SJCRH30 (cell line): ENCODE results near the gene WLS. TPM values are rescaled to one million over a fixed set of nuclear protein-coding genes. Genes with fewer than 3 reads are reported as not detected.

Experiments used
- DNase-seq, 2 experiments: peaks; one replicate each; pipeline ENCODE4 v3.0.0-alpha.2; 2015 to 2020
- H3K27ac ChIP-seq: fragments of 250-450 bp; sonication (Bioruptor Pico); 2 replicates; pipeline ENCODE4 v1.5.1; 2020; ENCODE audit warnings: mild to moderate bottlenecking, moderate library complexity
- H3K27me3 ChIP-seq: fragments of 250-450 bp; sonication (Bioruptor Pico); 2 replicates; pipeline ENCODE4 v1.5.1; 2020; ENCODE audit warnings: mild to moderate bottlenecking, moderate library complexity
- H3K36me3 ChIP-seq: fragments of 250-450 bp; sonication (Bioruptor Pico); 2 replicates; pipeline ENCODE4 v1.5.1; 2020; ENCODE audit warnings: mild to moderate bottlenecking, moderate library complexity
- H3K4me1 ChIP-seq: fragments of 250-450 bp; sonication (Bioruptor Pico); 2 replicates; pipeline ENCODE4 v1.5.1; 2020; ENCODE audit warnings: mild to moderate bottlenecking, moderate library complexity
- H3K4me3 ChIP-seq: fragments of 250-450 bp; sonication (Bioruptor Pico); 2 replicates; pipeline ENCODE4 v1.5.1; 2020; ENCODE audit warnings: mild to moderate bottlenecking, moderate library complexity
- H3K9me3 ChIP-seq: fragments of 250-450 bp; sonication (Bioruptor Pico); replicated peaks from 2 replicates; pipeline ENCODE4 v1.5.1; 2020; ENCODE audit warnings: mild to moderate bottlenecking, moderate library complexity
- total RNA-seq: library from RNA; depleted of rRNA; stranded (reverse); fragments of >200 nt; shearing (Covaris generic); gene quantifications from 2 replicates; pipeline ENCODE4 v1.2.3, GENCODE V29; 2014

The WLS gene
- total RNA-seq, 1 experiment from 2014 or later, result 43.2 TPM

DNA sequence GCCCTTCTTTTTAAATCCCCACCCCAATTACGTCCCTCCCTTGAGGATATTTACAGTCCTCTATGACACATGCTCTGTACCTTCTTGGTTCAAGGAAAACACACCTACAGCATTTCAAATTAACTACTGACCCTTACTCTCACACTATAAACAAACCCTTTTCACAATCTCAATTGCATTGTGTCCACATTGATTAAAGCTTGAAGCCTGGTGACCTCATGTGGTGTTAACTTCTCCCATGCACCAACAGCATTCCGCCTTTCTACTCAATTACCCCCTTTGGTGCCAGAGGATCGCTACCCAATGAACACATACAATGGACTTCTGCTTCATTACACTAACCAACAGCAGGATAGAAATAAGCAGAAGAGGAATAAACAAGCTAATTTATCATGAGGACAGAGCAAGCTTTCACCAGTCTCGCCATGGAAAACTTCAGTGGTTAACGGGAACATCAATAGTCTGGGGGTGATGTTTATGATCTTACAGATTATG is 15.2 kb downstream of the WLS start:
- Histone ChIP-seq H3K27me3 (no peaks in the 10 kb centered on the region), H3K9me3 (no peaks in the 10 kb centered on the region), H3K4me1 (no peaks in the 10 kb centered on the region), H3K36me3 (no peaks in the 10 kb centered on the region), H3K4me3 (no peak overlapping the region), H3K27ac (no peak overlapping the region)
- no peak for DNase-seq

DNA sequence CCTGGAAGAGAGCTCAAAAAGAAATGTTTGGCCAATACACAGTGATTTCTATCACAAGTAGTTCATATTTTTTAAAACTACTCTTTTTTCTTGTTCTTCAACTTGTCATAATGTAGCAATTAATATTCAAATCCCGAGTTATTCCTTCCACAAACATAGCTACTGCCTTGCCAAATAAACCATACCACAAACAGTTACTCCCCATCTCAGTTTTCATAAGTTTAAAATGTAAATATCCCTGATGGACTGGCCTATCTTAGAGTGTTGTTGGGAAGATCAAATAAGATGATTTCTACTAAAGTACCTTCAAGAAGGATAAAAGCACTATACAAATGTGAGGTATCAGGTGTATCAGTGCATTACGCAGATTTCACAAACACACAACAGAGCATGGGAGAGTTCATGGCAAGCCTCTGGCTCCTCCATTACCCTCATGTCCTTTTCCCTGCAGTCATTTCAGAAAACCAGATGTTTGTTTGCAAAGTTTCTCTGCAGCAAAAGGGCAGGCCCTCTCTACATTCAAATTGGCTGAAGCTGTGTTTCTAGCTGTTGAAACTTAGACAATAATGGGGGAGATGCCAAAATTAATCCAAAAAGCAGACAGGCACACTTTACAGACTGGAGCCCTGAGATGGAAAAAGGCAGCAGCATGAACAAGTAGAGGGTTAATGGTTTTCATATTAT is 16.1 kb downstream of the WLS start:
- H3K36me3 ChIP-seq, result no peaks in the 10 kb centered on the region
- no peaks in the 10 kb centered on the region for H3K27me3 ChIP-seq
- no peak overlapping the region for H3K27ac ChIP-seq
- H3K4me1 ChIP-seq, result no peaks in the 10 kb centered on the region
- no peaks in the 10 kb centered on the region for H3K9me3 ChIP-seq
- DNase-seq, result no peak
- H3K4me3 ChIP-seq, result no peak overlapping the region

DNA sequence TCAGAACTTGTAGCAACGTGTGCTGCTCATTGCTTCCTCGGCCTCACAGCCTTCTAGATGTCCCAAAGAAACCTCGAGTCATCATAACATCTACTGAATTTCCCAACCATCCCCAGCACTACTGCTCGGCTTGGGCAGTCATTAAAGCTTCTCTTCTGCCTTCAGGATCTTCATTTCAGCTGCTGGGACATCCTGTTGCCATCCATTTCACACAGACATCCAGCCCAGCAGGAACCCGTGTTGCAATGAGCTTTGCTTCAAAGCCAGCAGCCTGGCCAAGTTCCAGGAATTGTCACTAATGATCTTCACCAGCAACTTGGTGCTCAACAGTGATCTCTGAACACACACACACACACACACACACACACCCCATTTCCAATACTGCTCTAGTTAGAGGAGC is 18.5 kb downstream of the WLS start:
- Histone ChIP-seq H3K4me1 (no peaks in the 10 kb centered on the region), H3K36me3 (no peaks in the 10 kb centered on the region), H3K4me3 (no peak overlapping the region), H3K27me3 (no peaks in the 10 kb centered on the region), H3K27ac (no peak overlapping the region), H3K9me3 (no peaks in the 10 kb centered on the region)
- peak; percentile 26 to 51 for DNase-seq

DNA sequence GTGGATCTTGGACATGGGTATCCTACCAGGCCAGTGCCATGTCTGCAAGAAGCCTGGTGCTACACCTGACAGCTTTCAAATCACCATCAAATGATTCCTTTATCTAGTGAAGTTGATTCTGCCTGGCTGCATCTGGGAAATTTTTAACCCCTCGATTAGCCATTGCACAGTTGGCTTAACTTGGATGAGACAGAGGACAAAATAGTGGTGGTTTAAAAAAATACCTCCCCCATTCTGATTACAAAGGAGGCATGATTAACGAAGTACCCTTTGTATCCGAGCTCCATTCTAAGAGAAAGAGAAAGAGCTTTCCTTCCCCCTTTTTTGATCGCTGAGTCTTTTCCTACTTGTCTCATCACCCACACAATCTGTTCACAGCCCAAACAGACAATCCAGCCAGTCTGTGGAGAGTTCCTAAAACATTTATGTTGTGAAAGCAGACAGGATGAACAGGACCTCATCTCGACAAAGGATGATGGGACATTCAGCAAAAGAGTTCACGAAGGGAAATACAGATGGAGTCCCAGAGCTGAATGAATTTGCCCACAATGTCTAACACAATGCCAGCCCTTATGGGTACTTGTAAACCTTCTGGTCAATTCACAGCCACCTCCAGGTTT is 20.5 kb downstream of the WLS start:
- no peaks in the 10 kb centered on the region for H3K36me3 ChIP-seq
- H3K4me3 ChIP-seq, result no peak overlapping the region
- no peak for DNase-seq
- no peak overlapping the region for H3K27ac ChIP-seq
- H3K4me1 ChIP-seq, result peaks cover 3% of the 10 kb centered on the region
- H3K27me3 ChIP-seq, result no peaks in the 10 kb centered on the region
- H3K9me3 ChIP-seq, result no peaks in the 10 kb centered on the region

DNA sequence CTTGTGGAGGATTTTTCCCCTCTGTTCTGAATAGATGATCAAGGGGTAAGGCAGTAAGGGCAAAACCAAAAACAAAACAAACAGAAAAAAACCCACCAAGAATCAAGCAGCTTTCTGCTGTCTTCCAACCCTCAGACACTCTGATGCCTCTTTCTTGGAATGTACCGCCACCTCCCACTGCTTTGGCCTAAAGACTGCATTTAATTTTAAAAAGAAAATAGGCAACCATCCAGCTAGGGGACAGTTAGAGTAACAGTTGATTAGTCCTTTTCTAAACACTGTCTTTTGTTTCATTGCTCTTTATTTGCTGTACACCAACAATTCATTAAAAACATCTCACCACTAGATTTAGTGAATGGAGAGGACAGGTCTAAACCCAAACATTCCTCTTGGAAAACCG is 21.5 kb downstream of the WLS start:
- Histone ChIP-seq H3K27ac (no peak overlapping the region), H3K4me3 (no peak overlapping the region), H3K27me3 (no peaks in the 10 kb centered on the region), H3K9me3 (no peaks in the 10 kb centered on the region), H3K36me3 (no peaks in the 10 kb centered on the region), H3K4me1 (peaks cover 7% of the 10 kb centered on the region)
- no peak for DNase-seq

DNA sequence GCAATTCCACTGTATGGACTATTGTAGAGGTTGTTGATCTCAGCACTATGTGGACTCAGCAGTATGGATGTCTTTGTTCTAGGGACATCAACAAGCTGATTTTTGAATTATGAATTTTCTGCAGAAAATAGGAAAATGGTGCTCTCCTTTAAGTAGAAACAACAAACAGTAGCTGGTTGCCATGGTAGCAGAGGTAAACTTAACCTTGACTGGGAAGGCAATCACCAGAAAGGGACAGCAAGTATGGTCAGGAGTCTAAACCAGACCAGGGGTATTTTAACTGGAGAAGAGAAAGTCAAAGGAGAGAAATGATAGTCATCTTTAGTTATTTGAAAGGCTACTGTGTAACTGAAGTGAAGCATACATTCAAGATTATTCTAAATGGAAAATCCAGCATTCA is 22.3 kb downstream of the WLS start:
- H3K27me3 ChIP-seq, result no peaks in the 10 kb centered on the region
- no peak overlapping the region for H3K27ac ChIP-seq
- H3K4me1 ChIP-seq, result peaks cover 7% of the 10 kb centered on the region
- H3K4me3 ChIP-seq, result no peak overlapping the region
- no peaks in the 10 kb centered on the region for H3K9me3 ChIP-seq
- no peaks in the 10 kb centered on the region for H3K36me3 ChIP-seq
- no peak for DNase-seq

DNA sequence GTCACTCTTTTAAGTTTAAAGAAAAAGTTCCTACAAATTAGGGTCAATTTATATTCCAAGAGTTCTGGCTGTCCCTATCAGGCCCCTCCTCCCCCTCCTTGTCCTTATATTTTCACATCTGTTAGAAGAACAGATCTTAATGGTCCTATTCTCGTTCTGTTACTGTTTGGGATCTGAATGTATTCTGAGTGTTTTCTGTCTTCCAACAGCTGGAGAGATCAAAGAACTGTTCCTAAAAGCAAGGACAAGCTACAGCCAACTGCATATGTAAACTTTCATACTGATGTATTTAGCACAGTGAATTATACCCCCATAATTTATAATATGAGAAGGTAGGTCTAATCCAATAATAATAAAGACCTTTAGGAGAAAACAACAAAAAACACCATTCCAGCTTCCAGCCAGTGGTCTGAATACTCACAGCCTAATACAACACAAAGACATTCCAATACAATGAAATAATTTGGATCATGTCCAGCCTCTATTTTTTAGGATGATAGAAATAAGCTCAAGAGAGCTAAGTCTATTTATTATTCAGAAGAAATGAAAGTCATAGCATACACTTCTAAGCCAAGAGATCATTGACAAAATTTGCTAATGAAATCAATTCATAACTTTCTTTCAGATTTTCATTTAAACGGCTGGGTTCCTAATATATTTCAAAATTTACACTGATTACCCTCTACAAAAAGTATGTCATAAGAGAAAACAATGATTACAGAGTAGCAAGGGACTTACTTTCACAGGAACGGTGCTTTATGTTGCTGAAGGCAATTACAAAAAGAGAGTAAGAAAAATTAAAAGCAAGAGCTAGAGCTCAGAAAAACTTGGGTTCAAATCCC is 25.3 kb downstream of the WLS start:
- Histone ChIP-seq H3K36me3 (no peaks in the 10 kb centered on the region), H3K27ac (peak overlapping the region; percentile 26), H3K4me1 (peaks cover 9% of the 10 kb centered on the region), H3K4me3 (no peak overlapping the region), H3K27me3 (no peaks in the 10 kb centered on the region), H3K9me3 (no peaks in the 10 kb centered on the region)
- peak in 1 of 2 experiments; percentile 20 for DNase-seq

DNA sequence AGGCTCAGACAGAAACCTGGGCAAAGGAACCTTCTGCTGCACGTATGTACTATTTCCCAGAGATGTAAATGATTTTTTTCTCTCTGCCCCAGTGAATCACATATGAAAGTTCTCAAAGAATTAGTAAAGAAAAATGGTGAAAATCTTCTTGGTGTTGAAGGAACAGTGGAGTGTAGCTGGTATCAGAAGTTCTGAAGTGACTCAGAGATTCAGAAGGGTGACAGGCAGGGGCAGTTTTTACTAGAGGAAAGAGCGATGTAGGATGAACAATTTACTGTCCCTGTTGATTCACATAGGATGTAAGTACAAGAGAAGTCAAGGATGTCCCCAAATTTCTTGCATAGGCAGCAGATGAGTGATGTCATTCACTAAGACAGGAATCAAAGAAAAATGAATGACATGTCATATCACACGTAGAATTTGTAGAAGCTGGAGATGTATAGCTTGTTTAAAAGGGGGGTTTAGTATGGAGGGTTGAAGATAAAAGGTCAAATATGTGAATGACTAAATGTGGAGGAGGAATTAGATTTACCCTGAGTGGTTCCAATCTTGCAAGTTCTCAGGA is 26.4 kb downstream of the WLS start:
- Histone ChIP-seq H3K36me3 (no peaks in the 10 kb centered on the region), H3K4me3 (no peak overlapping the region), H3K9me3 (no peaks in the 10 kb centered on the region), H3K4me1 (peaks cover 14% of the 10 kb centered on the region), H3K27ac (no peak overlapping the region), H3K27me3 (no peaks in the 10 kb centered on the region)
- DNase-seq, result no peak

DNA sequence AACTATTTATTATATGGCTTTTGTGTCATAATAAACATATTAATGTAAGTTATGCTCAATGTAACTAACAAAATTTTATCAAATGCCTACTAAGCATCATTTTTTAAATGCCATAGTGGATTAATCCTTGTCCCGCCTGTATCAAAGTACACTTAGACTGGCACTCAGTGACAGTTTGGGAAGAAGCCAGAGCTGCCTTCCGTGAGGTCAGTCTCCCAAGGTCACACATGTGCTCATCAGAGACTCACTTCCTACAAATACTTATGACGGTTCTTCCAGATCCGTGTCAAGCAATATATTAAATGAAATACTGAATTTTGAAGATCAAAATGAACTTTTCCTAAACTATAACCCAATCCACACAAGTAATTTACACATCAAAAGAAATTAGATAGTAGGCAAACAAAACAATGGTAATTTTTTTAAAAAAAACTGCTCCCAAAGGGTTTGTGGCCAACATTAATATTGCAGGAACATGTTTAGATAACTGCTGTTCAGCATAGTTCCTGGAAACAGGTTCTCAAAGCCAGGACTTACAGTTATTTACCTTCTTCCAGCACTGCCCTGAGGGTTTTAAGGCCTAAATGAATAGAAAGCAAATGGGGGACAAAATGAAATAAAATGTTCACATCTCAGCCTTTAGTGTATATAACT is 27.2 kb downstream of the WLS start:
- no peak for DNase-seq
- Histone ChIP-seq H3K4me1 (peaks cover 14% of the 10 kb centered on the region), H3K36me3 (no peaks in the 10 kb centered on the region), H3K27me3 (no peaks in the 10 kb centered on the region), H3K27ac (no peak overlapping the region), H3K4me3 (no peak overlapping the region), H3K9me3 (no peaks in the 10 kb centered on the region)

DNA sequence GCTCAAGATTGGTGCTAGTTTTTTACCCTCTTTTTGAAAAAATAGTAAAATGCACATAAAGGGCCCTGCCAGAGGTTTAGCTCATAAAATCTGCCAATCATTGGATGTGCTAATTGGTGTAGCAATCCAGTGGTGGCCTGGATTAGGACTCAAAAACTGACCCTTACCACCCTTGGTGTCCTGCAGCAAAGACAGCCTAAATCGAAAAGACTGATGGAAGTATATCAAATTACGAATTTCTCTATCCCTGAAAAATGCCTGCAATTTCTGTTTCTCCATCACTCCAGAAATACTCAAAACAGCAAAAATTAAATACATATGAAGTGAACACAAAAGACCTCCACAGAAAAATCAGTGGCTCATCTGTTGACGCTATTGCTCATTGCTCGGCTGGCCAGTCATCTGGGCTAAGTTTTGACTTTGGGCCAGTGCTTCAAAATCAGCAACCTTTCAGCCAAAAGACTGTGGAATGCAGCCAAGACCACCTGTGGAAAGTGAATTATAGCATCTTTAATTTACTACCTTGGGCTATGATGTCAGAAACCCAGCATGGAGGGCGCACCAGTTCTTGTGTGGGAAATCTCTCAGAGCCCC is 30.0 kb downstream of the WLS start:
- H3K4me1 ChIP-seq, result peaks cover 24% of the 10 kb centered on the region
- no peaks in the 10 kb centered on the region for H3K36me3 ChIP-seq
- DNase-seq, result no peak
- H3K27ac ChIP-seq, result no peak overlapping the region
- no peaks in the 10 kb centered on the region for H3K9me3 ChIP-seq
- no peak overlapping the region for H3K4me3 ChIP-seq
- no peaks in the 10 kb centered on the region for H3K27me3 ChIP-seq

DNA sequence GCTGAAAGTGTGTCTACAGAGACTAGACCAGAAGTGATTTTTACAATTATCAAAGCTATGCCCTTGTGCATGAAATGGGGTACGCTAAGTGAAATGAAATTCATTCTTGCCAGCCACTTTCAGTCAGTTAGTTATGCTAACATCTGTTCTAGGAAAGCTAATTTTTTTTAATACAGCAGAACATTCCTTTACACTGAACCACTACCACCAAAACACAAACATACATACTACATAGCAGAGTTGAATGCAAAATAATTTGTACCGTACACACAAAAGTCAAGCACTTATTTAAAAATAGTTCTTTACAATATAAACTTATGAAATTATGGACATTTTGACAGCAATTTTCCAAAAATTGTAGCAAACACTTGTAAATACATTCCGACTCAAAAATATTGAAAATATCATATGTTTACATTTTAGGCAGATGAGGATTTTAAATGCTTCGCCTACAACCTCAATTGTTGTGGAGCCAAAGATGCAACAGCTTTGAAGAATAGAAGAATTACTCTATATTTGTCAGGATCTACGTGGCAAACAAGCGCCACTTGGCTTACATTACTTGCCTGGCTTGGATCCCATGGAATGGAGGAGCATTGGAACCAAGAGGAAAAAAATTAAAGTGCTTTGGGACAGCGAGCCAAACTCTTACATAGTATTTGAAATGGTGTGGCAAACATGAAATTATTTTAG is 30.6 kb downstream of the WLS start:
- Histone ChIP-seq H3K27ac (no peak overlapping the region), H3K9me3 (no peaks in the 10 kb centered on the region), H3K4me1 (peaks cover 24% of the 10 kb centered on the region), H3K36me3 (no peaks in the 10 kb centered on the region), H3K4me3 (no peak overlapping the region), H3K27me3 (no peaks in the 10 kb centered on the region)
- DNase-seq, result no peak

DNA sequence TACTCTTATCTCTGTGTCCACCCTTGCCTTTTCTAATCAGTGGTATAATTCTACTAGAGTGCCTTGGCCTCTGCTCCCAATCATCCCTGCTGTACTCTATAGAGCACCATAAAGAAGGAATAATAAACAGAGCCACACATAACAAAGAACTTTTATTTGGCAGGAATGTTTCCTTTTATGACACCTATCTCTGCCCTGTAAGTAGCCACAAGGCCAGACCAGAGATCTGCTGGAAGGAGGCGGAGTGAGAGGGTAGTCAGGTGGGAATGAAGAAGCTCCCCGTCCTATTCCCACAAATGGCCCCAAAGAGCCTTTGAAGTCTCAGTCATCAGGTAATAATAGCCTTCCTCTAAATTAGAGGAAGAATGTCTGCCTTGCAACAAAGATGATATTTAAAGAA is 32.7 kb downstream of the WLS start:
- DNase-seq, result no peak
- H3K4me1 ChIP-seq, result peaks cover 28% of the 10 kb centered on the region
- H3K4me3 ChIP-seq, result no peak overlapping the region
- H3K27me3 ChIP-seq, result no peaks in the 10 kb centered on the region
- no peaks in the 10 kb centered on the region for H3K9me3 ChIP-seq
- H3K27ac ChIP-seq, result no peak overlapping the region
- no peaks in the 10 kb centered on the region for H3K36me3 ChIP-seq

DNA sequence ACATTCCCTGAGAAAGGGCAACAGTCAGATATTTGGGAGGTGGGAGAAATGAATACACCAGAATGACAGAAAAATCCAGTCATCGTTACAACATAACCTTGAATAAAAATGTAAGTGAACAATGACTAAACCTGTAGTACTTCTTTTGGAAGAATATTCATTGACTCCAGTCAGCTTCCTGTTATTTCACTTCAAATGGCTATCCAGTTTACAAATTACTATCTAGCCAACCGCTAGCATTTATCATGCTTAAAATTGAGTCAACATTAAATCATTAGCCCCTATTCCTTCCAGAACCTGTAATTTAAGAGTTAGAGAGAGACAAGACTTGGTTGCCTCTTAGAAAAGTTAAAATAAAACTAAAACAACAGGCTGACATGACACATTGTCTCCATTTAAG is 33.6 kb downstream of the WLS start:
- DNase-seq, result no peak
- Histone ChIP-seq H3K27me3 (no peaks in the 10 kb centered on the region), H3K36me3 (peaks cover 1% of the 10 kb centered on the region; the same call in 1 of the 2 replicates), H3K4me3 (no peak overlapping the region), H3K9me3 (no peaks in the 10 kb centered on the region), H3K4me1 (peaks cover 28% of the 10 kb centered on the region), H3K27ac (no peak overlapping the region)

DNA sequence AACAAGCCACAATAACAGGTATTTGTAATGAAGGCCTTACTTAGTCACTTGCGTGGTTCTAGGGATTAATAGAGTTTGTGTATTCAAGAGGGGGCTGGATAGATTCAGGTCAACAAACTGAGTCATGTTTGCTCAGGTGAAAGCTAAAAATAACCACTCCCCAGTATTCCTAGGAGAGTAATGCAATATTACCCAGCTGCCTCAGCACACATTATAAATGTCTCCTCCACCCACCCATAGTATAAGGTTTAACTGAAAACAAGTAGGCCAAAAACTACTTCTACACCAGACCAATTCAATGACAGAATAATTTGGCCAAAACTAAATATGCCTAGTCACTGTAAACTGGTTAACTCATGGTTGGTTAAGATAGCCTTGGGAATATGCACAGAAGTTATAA is 34.4 kb downstream of the WLS start:
- Histone ChIP-seq H3K4me1 (peaks cover 28% of the 10 kb centered on the region), H3K36me3 (peaks cover 3% of the 10 kb centered on the region; the same call in 1 of the 2 replicates), H3K27me3 (no peaks in the 10 kb centered on the region), H3K27ac (no peak overlapping the region), H3K4me3 (no peak overlapping the region), H3K9me3 (no peaks in the 10 kb centered on the region)
- no peak for DNase-seq
